H1 (cell line): ENCODE data around the gene RPRD1A. TPM values are rescaled to one million over a fixed set of nuclear protein-coding genes. Genes with fewer than 3 reads are reported as not detected.

Experiments
- RAD21 ChIP-seq, 2 experiments: IDR thresholded peaks in 1 of 2; conservative IDR thresholded peaks in 1 of 2; 2 replicates each; pipeline ENCODE4 v1.6.1; 2011; ENCODE audit warnings: low read depth in 2 of 2, low read length in 2 of 2, improper control_type of control experiment in 1 of 2, inconsistent platforms in 1 of 2, mild to moderate bottlenecking in 1 of 2, moderate library complexity in 1 of 2
- RBBP5 ChIP-seq: IDR thresholded peaks from 2 replicates; pipeline ENCODE4 v1.7.1; 2012; ENCODE audit warnings: low read depth, mild to moderate bottlenecking, inconsistent platforms, low read length, moderate library complexity, borderline replicate concordance
- TAF1 ChIP-seq: IDR thresholded peaks from 2 replicates; pipeline ENCODE4 v1.6.1; 2011; ENCODE audit warnings: mild to moderate bottlenecking, low read depth, low read length
- TAF7 ChIP-seq: optimal IDR thresholded peaks from 2 replicates; pipeline ENCODE3; 2011; ENCODE audit warnings: low read depth, mild to moderate bottlenecking, inconsistent platforms, low read length, moderate library complexity, borderline replicate concordance
- polyA plus RNA-seq, 7 experiments: library from polyadenylated mRNA; depleted of rRNA in 3 of 7; stranded (reverse) in 5 of 7; unstranded in 2 of 7; fragments of >200 nt in 5 of 7; fragments of 200-250 nt in 2 of 7; gene quantifications; 1 replicate in 5 of 7; 2 replicates in 1 of 7; 4 replicates in 1 of 7; pipeline versions ENCODE4 v1.2.1 to v1.2.3, GENCODE V29; 2011 to 2013; ENCODE audit warnings: missing spikeins in 2 of 7, mixed read lengths in 2 of 7
- total RNA-seq: library from RNA; stranded (reverse); fragmentation: NEBNext Ultra II Directional; extraction: Animal tissue kit (Norgen Biotek cat#: 25700); gene quantifications from 2 replicates; pipeline ENCODE4 v1.2.1, GENCODE V29; 2021
- TF ChIP-seq, protein P1 (sequence below): fragments of 300-600 bp; sonication (generic); IDR thresholded peaks from 2 replicates; pipeline ENCODE4 v1.7.1; 2012; ENCODE audit warnings: low read length, moderate library complexity, mild to moderate bottlenecking, inconsistent platforms; ENCODE audit not compliant: insufficient replicate concordance
- TF ChIP-seq, protein P2 (sequence below): IDR thresholded peaks from 2 replicates; pipeline ENCODE4 v1.6.1; 2012; ENCODE audit warnings: inconsistent platforms

The RPRD1A gene
- total and polyA plus RNA-seq, 2 of the 8 experiments (the other 6 are each of a cell fraction or from before 2014, with no cell fraction given) = 40.5 to 106 TPM

DNA sequence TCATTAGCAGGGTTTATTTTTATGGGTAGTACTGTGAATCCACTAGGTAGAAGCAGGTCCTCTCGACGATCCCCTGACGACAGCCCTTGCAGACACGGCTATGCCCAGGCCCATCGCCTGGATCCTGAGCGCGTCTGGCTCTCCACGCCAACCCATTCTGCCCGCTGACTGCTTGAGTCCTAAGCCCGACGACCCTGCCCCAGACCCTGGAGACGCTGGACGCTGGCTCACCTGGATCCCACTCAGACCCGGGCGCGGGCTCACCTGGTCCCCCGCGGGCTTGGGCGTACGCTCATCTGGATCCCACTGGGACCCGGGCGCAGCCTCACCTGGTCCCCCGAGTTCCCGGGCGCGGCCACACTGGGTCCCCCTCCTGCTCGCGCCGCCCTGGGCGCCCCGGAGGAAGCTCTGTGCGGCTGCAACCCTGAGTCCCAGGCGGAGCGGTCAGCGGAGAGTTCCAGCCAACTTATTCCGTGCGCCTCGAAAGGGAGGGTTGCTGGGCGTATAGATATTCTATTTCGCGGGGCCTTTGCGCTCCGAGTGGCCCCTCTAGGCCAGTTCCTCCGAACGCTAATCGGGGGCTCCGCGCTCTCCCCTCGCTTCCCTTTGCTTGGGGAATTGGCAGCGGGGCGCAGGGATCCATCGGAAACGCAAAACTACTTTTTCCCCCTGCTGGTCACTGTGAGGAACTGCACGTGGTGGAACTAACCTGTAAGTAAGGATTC is 117.3 kb downstream of the RPRD1A start (continued):
- TF ChIP-seq, protein P1, sequence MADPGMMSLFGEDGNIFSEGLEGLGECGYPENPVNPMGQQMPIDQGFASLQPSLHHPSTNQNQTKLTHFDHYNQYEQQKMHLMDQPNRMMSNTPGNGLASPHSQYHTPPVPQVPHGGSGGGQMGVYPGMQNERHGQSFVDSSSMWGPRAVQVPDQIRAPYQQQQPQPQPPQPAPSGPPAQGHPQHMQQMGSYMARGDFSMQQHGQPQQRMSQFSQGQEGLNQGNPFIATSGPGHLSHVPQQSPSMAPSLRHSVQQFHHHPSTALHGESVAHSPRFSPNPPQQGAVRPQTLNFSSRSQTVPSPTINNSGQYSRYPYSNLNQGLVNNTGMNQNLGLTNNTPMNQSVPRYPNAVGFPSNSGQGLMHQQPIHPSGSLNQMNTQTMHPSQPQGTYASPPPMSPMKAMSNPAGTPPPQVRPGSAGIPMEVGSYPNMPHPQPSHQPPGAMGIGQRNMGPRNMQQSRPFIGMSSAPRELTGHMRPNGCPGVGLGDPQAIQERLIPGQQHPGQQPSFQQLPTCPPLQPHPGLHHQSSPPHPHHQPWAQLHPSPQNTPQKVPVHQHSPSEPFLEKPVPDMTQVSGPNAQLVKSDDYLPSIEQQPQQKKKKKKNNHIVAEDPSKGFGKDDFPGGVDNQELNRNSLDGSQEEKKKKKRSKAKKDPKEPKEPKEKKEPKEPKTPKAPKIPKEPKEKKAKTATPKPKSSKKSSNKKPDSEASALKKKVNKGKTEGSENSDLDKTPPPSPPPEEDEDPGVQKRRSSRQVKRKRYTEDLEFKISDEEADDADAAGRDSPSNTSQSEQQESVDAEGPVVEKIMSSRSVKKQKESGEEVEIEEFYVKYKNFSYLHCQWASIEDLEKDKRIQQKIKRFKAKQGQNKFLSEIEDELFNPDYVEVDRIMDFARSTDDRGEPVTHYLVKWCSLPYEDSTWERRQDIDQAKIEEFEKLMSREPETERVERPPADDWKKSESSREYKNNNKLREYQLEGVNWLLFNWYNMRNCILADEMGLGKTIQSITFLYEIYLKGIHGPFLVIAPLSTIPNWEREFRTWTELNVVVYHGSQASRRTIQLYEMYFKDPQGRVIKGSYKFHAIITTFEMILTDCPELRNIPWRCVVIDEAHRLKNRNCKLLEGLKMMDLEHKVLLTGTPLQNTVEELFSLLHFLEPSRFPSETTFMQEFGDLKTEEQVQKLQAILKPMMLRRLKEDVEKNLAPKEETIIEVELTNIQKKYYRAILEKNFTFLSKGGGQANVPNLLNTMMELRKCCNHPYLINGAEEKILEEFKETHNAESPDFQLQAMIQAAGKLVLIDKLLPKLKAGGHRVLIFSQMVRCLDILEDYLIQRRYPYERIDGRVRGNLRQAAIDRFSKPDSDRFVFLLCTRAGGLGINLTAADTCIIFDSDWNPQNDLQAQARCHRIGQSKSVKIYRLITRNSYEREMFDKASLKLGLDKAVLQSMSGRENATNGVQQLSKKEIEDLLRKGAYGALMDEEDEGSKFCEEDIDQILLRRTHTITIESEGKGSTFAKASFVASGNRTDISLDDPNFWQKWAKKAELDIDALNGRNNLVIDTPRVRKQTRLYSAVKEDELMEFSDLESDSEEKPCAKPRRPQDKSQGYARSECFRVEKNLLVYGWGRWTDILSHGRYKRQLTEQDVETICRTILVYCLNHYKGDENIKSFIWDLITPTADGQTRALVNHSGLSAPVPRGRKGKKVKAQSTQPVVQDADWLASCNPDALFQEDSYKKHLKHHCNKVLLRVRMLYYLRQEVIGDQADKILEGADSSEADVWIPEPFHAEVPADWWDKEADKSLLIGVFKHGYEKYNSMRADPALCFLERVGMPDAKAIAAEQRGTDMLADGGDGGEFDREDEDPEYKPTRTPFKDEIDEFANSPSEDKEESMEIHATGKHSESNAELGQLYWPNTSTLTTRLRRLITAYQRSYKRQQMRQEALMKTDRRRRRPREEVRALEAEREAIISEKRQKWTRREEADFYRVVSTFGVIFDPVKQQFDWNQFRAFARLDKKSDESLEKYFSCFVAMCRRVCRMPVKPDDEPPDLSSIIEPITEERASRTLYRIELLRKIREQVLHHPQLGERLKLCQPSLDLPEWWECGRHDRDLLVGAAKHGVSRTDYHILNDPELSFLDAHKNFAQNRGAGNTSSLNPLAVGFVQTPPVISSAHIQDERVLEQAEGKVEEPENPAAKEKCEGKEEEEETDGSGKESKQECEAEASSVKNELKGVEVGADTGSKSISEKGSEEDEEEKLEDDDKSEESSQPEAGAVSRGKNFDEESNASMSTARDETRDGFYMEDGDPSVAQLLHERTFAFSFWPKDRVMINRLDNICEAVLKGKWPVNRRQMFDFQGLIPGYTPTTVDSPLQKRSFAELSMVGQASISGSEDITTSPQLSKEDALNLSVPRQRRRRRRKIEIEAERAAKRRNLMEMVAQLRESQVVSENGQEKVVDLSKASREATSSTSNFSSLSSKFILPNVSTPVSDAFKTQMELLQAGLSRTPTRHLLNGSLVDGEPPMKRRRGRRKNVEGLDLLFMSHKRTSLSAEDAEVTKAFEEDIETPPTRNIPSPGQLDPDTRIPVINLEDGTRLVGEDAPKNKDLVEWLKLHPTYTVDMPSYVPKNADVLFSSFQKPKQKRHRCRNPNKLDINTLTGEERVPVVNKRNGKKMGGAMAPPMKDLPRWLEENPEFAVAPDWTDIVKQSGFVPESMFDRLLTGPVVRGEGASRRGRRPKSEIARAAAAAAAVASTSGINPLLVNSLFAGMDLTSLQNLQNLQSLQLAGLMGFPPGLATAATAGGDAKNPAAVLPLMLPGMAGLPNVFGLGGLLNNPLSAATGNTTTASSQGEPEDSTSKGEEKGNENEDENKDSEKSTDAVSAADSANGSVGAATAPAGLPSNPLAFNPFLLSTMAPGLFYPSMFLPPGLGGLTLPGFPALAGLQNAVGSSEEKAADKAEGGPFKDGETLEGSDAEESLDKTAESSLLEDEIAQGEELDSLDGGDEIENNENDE = peak; percentile 24
- peak; percentile 59 to 75 for TF ChIP-seq RAD21 (IDR thresholded peaks at IDR 0.05 in 1 of 2, conservative IDR thresholded peaks at IDR 0.05 in 1 of 2; ENCODE audit: low read depth in 2 of 2, low read length in 2 of 2)
- TF ChIP-seq TAF7 = peak; percentile 48
- TF ChIP-seq TAF1 = peak; percentile 75
- peak; percentile 84; the same call in 1 of the 2 replicates for TF ChIP-seq RBBP5
- TF ChIP-seq, protein P2, sequence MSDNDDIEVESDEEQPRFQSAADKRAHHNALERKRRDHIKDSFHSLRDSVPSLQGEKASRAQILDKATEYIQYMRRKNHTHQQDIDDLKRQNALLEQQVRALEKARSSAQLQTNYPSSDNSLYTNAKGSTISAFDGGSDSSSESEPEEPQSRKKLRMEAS = peak; percentile 76
